Measurements from ENCODE around the gene PRG2.

PRG2 gene, protein sequence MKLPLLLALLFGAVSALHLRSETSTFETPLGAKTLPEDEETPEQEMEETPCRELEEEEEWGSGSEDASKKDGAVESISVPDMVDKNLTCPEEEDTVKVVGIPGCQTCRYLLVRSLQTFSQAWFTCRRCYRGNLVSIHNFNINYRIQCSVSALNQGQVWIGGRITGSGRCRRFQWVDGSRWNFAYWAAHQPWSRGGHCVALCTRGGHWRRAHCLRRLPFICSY

DNA sequence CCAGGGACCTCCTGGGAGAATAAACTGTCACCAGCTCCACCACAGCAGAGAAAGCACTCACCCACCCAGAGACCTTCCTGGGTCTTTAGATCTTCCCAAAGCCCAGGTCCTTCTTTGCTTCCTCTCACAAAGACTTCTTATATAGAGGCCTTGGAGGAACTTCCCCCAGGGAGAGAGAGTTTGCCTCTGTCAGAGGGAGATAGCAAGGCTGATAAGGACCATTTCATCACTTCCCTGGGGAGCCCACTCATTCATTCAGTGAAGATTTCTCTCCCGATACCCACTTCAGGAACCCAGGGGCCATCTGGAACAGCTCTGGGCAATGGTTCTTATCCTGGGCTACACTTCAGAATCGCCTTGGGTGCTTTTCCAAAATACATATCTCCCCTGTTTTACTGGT lies at the start of gene PRG2:
PRG2 (minus strand) TSS at position 116 of the 400 bp plus-strand sequence. CDS start 706 bp downstream, outside the sequence.
- FAIRE-seq: no peak

DNA sequence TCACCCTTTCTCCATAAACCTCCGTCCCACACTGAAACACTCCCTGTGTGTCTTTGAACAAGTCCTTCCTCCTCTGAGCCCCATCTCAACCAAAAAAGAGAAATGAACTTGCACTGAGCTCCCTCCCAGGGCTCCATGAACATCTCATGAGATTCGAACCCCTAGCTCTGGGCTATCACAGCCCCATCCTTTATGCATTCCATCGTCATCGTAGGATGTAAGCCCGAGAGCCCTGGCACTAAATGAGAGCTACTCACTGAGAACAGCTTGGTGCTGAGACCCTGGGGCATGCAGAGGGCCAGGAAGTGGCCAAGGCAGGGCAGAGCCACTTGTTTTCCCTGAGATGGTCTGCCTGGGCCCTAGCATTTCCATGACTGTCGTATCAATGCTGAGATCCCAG lies 49.3 kb upstream of the PRG2 start:
- no peak for FAIRE-seq

GRCh38 chr11:57438345-57439285 lies 48.2 kb upstream of the PRG2 start:
- FAIRE-seq: no peak

DNA sequence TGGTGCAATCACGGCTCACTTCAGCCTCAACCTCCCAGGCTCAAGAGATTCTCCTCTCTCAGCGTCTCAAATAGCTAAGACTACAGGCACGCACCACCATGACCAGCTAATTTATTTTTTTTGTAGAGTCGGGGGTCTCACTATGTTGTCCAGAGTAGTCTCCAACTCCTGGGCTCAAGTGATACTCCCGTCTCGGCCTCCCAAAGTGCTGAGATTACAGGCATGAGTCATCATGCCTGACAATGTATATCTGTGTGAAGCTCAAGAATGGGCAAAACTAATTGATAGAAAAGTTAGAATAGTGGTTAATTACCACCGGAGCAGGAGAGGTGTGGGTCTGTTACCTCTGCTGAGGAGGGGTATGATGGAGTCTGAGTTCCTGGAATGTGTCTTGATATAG lies 45.6 kb upstream of the PRG2 start:
- no peak for FAIRE-seq

DNA sequence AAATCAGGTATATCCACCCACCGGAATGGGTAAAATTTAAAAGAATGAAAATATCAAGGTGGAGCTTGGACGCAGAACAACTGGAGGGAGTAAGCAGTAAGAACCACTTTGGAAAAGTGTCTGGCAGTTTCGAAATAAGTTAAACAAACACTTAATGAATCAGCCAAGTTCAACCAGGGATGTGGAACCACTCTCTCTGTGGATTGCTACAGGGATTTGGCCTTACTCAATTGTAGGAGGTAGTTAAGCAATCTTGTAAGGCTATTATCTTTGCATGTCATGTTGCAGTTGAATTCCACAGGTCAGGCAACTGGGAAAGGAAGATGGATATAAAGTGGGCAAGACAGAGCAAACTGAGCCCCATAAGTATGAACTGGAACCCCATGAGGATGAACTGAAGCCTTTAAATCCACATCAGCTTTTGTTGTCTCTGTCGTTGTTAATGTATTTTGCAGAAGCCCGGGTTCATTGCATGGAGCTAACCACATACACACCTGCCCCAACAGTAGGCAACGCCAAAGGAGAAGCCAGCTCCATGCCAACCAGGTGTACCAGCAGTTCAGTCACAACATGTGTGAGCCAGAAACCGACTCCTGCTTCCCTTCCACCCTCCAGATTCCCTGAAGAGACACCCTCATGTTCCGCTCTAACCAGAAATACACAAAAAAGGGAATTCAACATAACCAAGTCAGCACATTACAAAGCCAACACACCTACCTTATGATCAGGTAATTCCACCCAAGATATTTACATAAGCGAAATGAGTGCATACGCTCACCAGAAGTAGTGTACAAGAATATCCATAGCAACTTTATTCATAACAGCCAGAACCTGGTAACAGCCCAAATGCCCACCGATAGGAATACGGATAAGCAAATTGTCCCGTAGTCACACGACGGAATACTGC lies 44.4 kb upstream of the PRG2 start:
- FAIRE-seq: no peak

GRCh38 chr11:57432714-57433163 lies 42.3 kb upstream of the PRG2 start:
- no peak for FAIRE-seq

- no peak for FAIRE-seq
Measured at GRCh38 chr11:57432149-57432561, 41.7 kb upstream of the PRG2 start.

GRCh38 chr11:57430952-57431351 lies 40.5 kb upstream of the PRG2 start:
- no peak for FAIRE-seq

- no peak for FAIRE-seq
Measured at GRCh38 chr11:57429946-57430345, 39.5 kb upstream of the PRG2 start.

DNA sequence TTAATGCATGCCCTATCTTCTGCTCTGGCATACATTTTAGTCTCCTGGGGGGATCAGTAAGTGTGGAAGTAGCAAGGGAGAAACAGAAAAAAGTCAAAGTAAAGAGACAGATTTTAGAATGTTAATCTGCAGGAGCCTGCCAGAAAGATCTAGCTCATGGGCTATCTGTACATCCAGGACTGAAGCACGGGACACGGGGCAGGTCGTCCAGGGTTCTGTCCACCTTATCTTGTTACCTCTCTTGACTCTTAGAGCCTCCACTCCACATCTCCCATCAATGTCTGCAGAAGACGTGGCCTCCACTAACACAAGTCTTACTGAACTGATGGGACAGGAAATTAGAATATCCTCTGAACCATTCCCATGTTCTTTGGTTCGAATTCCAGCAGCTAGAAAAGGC lies 38.2 kb upstream of the PRG2 start:
- FAIRE-seq: no peak

GRCh38 chr11:57427727-57428082 lies 37.3 kb upstream of the PRG2 start:
- FAIRE-seq: no peak

DNA sequence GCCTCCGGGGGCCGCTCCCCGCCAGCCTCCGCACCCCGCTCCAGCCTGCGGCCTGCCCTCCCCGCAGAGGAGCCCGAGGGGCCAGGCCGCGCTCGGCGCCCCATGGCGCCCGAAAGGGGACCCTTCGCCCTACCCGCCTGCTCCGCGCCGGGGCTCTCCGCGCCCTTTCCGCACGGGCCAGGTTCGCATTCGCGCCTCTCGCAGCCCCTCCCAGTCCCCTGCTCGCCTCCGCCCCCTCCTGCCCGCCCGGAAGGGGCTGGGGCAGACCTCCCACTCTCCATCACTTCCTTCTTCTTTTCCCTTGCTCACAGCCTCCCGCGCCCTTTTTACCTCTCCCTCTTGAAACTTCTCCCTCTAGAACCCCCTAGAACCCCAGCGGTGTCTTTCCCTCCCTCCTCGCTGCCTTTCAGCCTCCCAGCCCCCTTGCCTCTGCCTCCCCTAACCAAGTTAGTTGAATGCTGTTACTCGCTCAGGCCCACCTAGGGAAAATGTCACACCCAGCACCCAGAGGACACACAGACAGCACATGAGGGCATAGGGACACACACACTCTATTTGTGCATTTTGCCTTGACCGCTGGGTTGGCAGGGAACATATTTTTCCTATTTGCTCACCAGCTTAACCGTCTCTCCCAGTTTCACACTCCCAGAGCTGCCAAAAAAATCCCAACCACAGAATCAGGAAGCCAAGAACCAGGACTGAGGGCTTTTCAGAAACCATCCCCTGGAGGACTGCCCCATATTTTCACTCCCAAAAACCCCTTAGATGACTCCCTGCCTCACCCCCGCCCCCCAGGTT lies 36.7 kb upstream of the PRG2 start, which contains the start of gene SLC43A3:
SLC43A3 (minus strand) TSS at position 193 of the 798 bp plus-strand sequence. CDS start 949 bp downstream, outside the sequence.
- no peak for FAIRE-seq

DNA sequence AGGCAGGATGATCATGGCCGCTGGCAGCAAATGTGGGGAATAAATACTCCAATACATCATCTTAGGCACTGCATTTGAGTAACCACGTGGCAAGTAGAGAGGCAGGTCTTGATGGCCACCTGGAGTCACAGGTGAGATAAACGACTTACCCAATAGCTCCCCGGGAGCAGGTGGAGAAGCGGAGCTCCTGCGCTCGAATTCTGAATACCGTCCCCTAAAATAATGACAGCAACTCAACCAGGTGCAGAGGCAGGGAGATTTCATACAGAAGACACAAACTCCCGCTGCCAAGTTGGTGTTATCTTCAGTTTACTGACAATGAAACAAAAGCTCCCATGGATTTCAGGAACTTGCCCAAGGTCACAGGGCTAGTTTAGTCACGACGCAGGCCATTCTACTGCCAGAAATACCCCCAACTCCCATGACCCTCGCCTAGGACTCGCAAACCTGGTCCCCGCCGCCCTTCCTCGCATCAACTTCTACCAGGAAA lies 36.0 kb upstream of the PRG2 start:
- no peak for FAIRE-seq

GRCh38 chr11:57425565-57426438 lies 35.4 kb upstream of the PRG2 start:
- FAIRE-seq: no peak

DNA sequence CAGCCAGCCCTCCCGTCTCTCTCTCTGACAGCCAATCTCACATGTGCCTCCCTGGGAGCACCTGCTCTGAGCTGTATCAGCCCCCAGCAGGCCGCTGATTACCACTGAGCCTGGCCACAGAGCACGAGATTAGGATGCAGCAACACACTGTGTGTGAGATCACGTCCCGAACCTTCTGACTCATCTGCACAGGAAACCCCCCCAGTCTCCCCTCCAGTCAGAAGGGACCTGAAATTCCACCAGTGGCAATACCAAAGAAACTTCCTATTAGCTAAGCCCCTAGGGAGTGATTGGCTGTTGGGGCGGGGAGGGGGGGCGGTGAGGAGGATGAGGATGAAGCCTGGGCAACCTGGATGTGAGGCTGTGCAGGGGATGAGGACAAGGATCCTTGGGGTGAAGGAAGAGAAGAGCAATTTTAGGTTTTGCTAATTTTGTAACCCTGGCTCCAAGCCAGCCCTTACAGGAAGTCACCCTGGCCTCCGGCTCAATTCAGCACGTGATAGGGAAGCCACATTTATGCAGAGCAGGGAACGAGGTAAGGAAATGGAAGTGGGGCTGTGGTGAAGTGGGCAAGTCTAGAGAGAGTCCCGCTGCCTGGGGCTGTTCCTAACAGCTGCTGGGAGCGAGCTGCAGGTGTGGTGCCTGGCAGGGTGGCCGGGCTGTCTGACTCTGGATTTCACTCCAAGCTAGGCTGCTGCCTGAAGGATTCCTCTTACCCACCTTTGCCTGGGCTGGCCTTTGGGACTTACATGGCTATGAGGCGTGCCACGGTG lies 34.5 kb upstream of the PRG2 start:
- FAIRE-seq: no peak

GRCh38 chr11:57424137-57424791 lies 33.8 kb upstream of the PRG2 start:
- no peak for FAIRE-seq

DNA sequence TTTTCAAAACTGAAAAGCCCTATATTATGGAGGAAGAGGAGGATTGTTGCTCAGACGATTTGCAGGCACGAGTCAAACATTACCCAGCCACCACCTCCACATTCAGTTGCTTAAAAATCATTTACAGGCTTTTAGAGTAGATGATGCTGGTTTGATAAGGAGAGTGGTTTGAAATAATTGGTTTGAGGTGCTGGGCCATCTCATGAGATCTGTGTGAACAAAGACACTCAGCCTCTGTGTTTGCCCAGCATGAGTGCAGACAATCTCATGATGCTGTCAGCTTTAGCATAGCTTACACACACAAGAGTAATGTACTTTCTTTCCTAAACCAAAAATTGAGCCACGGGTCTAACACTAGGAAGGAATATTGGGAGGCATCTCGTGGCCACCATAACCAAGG lies 32.2 kb upstream of the PRG2 start:
- no peak for FAIRE-seq

GRCh38 chr11:57421805-57422204 lies 31.4 kb upstream of the PRG2 start:
- FAIRE-seq: no peak

- no peak for FAIRE-seq
Measured at GRCh38 chr11:57421066-57421465, 30.6 kb upstream of the PRG2 start.

Measured in colon (tissue), 2 donors.